ENCODE measurements around the gene INS.
"Not testable (repeated sequence)": the region's sequence is repeated elsewhere in the genome, so short reads cannot be mapped to it uniquely, and the experiment has no call there.

The INS gene

DNA sequence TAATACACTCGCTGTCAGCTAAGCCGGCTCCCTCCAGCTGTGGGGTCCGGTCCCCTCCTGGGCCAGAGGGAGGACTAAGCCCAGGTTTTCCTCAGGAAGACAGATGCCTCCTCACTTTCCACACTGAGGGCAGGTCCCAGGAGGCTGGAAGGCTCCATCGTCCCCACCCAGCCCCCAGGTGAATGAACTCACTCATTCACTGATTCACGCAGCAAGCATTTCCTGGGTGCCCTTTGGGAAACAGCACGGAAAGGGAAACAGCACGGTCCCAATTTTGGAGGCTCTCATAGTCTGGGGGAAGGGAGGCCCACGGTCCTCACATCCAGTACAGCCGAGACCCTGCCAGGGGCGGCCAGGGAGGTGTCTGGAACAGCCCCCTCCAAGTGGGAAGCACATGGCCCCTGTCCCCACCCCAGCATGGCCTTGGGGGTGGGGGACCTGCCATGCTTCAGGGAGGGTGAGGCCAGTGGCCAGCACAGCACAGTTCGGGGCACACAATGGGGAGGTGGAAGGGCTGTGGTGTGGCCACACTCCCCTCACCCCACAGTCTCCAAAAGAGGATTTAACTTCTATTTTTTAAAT, 19.9 kb upstream of the INS start:
- DNase-seq = no peak

DNA sequence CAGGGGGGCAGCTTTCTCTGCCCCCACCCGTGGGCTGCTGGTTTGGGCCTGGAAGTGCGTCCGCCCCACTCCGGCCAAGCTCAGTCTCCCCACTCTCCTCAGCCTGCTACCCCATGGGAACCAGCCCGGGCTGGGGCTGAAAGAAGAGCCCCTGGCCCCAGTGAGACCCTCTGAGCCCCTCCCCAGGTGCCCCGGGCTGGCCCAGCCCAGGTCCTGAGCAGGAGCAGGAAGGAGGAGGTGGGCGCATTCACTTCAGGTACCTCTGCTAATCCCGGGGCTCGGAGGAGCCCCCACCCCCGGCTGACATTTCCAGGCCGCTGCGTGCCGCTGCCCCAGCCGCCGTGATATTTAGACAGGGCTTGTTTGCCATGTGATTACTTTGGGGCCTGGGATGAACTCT, 19.3 kb upstream of the INS start:
- DNase-seq = no peak

DNA sequence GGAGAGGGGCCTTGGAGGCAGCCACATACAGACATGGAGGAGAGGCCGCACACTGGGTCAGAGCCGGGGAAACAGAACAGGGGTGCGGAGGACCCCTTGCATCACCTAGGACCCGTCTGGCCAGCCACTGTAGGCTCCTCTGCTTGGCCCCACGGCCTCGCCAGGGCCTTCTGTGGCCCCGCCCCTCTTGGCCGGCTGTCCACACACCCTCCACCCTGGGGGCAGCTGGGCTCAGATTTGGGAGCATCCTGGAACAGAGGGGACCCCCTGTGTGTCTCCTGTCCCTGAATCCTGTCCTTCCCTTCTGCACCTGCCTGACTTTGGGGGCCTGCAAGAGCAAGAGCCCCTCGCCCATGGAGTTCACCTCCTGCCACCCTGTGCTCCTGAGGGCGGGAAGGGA, 18.5 kb upstream of the INS start:
- DNase-seq = no peak

DNA sequence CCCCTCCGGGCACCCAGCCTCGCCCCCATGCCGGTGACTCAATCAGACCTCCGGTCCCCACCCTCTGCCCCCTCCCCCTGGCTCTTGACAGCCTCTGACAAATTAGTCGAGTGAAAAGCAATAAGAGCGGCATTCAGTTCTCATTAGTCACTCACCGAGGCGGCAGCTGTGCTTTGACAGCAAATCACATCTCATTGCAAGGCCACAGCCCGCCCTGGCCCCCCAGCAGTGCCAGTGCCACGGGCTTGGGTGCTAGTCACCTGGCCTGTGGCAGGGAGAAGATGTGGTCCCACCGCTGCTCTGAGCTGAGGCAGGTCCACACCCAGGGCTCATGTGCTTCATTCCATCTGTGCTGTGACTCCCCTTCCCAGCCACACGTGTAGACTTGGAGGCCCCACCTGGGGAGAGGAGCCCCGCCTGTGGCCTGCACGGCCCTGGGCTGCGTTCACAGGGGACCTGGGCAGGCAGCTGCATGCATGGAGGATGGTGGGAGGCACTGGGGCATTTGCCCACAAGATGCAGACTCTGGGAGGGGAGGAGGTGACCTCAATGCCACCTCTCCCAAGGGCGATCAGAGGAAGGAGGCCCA, 18.0 kb upstream of the INS start:
- no peak for DNase-seq

DNA sequence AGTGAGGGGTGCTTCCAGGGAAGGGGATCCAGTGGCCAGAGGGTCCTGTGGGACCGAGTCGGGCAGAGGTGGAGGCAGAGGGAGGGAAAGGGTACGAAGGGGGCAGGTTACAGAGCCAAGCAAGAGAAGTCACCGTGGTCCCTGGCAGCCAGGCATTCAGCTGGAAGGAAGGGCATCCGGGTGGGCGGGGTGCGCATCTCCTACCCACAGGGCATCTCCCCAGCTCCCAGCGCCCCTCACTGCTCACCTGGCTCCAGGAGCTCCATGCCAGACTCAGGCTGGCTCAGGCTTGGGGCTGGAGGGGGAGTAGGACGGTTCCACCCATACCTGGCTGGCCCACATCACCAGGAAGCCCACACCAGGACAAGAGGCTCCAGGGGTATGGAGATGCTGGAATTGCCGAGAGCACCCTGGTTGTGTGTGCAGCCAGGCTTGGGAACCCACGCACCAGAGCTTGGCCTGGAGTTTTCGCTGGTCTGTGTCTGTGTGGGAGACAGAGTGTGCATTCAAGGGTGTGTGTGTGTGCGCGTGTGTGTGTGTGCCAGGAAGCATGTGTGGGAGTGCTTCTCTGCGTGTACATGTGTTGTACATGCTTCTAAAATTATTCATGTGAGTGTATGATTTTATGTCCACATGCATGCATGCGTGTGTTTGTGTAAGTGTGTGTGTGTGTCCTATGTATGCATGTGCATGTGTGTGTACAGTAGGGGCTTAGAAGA, 17.2 kb upstream of the INS start:
- not testable (repeated sequence) for DNase-seq

DNA sequence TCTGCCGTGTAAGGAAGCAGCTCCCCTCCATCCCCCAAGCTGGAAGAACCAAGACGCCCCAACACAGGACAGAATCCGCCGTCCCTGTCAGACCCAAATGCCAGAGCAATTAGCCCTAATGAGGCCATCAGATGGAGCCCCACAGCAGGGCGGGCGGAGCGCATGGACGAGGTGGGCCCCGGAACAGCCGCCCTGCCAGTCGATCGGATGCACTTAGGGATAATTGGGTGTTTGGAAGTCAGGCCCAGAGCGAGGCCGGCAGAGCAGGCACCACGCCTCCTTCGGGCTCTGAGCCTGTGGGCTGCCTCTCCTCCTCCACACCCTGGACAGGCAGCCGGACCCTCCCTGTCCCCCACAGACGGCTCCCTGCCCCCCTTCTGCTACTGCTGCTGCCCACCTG, 16.1 kb upstream of the INS start:
- no peak for DNase-seq

DNA sequence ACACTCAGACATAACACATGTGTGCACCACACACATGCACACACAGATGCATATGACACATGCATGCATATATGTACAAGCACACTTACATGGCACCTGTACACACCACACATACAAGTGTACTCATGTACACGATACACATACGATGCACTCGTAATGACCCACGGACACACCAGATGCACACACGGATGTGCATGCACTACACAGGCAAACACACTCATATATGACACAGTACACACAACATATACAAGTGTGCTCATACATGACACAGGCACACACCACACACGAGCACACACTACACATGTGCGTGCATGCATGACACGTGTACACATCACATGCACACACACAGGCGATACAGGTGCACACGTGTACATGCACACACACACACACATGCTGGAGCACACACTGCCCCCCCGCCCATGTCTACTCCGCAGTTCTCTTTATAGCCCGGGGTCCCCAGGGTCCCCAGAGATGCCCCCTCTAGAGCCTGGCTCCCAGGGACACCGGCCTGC, 15.4 kb upstream of the INS start:
- DNase-seq = no peak

DNA sequence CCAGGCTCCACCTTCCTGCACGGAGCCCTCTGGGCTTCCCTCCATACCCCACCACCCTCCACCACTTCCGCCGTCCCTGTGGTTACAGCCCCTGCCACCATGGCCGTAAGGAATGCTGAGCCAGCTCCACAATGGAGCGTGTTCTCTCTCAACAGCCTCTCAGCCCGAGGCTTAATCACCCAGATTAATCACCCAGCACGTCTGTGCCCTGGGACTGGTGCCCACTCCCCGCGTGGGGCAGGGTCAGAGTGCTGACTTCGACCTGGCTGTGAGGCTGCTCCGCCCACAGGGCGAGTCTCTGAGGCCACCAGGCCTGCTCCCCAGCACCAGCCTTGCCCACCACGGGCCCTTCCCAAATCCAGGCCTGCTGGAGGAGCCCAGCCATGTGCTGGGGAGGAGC, 14.7 kb upstream of the INS start:
- no peak for DNase-seq

DNA sequence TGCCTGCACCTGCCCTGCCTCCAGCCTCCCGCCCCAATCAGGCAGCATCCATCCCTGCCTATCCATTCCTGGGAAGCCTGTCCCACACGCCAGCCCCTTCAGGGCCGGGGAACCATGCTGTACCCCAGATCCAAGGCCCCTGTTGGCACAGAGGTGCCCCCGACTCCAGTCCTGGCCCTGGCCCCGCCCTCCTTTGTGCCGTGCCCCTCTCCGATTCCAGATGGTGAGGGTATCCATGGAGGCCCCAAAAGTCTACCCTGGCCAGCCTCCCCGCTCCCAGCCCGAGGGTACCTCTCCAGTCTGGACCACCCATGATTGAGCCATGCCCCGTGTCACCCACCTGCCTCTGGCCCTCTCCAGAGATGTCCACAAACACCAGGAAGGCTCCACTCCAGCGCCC, 13.4 kb upstream of the INS start:
- DNase-seq = no peak

DNA sequence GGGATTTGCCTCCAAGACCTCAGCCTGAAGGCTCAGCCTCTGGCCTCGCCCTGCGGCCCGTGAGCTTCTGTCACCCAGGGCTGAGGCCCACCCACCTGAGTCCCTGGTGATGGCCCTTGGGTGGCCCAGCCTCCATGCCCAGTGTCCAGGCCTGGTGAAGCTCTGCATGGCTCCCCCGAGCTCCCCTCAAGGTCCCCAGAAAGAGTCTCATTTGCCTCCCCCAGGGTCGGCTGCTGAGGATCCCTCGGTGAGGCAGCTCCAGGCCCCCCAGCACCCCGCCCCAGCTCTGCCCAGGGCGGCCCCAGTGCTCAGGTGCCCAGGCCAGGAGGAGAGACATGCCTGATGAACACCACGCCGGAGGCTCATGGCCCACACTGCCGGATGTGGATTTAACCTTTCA, 12.8 kb upstream of the INS start:
- no peak for DNase-seq

DNA sequence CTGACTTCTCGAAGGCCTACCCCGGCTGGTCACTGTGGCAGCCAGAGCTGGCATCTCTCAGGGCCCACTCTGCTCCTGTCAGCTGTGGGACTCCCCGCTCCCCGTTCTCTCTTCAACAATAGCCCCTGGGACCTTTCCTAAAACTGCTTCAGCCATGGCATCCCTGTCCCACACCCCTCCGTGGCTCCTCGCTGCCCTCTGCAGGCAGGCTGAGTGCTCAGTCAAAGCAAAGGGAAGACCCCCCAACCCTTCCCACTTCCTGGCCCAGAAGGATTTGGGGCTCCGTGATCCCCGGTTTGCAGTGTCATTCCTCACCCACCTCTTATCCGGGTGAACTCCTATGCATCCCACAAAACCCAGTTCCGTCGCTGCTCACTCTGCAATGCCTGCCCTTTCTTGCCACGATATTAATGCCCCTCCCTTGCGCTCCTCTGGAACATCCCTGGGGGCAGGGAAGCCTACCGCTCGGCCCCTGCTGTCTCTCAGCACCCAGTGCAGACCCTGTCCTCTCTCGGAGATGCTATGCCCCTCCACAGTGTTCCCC, 12.2 kb upstream of the INS start:
- DNase-seq = peak; percentile 41

DNA sequence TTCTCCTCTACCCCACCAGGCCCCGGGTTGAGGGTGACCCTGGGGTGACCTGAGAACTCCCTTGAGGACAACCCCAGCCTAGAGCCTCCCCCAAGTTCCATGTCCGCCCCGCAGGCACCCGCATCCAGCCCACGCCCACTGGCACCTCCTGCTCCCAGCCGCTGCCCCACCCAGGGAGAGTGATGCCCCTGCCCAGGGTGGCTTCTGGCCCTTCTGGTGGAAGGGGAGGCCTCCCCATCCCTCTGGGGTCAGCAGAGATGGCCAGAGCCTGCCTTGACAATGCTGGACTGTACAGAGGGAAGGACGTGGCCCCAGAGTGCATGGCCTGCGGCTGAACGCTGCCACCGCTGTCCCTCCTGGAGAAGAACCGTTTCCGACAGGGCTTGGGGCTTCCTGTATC, 11.7 kb upstream of the INS start:
- DNase-seq = no peak

DNA sequence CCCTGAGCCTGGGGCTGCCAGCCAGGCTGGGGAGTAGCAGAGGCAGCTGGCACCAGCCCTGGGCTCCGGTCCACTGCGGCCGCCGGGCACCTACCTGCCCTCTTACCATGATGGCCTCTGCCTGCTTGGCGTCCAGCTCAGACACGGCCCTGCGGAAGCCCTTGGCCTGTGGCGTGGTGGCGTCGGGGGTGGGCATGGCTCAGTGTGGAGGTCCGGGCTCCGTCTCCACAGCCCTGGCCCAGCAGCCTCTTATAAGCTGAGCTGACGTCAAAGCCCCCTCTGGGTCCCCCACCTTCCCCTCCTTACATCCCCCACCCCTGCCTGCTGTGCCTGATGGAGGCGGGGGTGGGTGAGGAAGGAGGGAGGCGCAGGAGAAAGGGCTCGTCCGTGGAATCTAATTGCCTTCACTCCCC, 10.6 kb upstream of the INS start, which contains the start of gene TH:
TSS of gene TH (minus strand) at position 225 of the 413 bp plus-strand sequence. CDS start at position 196, 29 bp downstream.
- no peak for DNase-seq

DNA sequence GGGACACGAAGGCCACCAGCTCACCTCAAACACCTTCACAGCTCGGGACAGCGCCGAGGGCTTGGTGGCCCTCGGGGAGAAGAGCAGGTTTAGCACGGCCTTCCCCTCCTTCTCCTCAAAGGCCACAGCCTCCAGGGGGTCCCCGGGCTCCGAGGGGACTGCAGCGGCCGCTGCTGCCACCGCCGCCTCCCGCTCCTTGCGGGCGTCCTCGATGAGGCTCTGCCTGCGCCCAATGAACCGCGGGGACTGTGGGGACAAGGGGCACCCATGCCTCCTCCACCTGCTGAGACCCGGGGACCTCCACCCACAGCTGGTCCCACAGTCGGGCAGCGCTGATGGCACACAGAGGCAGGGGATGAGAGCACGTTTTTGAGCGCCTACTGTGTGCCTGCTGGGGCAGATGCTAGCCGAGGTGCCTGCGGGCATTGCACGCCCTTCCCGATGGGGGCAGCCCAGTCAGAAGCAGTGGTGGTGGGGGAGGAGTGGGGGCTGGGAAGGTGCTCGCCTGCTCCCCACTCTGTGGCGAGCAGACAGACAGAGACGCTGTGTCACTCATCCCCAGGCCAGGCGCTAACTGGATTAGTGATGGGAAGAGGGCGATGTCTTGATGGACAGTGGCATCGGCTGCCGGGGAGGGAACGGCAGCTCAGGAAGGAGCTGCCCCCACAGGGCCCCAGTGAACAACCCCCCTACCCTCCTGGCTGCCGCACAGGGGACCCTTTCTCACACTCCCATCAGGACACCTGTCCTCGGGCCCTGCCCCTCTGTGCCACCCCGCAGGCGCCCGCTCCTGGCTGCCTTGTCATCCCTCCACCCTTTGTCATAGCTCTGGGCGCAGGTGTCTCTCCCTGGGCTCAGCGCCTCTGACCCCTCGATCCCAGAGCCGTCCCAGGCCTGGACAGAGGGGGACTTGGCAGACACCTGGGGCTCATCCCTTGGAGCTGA, 8.9 kb upstream of the INS start:
- DNase-seq = no peak

DNA sequence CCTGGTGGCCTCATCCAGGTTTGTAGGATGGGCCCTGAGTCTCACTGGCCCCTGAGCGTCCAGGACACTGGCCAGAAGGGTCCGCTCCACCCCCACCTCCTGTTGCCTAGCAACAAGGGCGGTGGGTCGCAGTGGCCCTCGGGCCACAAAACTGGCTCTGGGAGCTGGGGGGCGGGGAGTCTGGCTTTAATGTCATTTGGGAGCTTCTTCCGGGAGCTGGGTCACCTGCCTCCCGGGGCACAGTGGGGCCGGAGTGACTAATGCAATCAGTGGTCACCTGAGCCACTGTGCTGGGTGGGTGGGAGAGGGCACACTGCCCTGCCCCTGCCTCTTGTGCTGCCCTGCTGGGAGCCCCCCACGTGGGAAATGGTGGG, 8.0 kb upstream of the INS start:
- DNase-seq = no peak

DNA sequence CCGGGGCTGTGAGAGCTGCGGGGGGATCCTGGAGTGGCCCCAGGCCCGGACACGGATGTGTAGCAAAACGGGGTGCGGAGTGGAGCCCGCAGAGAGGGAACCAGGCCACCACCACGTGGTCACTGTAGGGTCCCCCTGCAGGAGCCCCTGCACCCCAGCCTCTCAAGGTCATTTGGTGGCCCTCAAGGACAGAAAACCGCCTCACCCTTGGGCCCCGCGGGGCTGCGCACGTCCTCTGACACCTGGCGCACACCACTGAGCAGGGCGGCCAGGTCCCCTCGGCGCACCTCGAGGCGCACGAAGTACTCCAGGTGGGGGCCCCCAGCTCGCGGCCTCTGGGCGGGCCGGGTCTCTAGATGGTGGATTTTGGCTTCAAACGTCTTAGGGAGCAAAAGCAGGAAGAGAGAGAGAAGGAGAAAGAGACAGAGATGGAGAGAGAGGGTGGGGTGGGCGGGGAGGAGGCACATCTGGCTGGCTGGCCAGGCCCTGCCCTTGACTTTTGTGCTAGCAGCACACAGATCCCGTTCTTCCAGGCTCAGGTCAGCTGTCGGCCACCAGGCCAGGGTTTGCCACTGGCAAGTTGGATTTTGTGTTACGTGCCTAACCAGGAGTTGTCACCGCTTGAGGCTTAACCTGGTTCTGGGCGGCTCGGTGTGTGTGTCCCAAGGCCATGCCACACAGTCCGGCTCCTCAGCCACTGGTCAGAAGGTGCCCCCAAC, 7.4 kb upstream of the INS start:
- no peak for DNase-seq

DNA sequence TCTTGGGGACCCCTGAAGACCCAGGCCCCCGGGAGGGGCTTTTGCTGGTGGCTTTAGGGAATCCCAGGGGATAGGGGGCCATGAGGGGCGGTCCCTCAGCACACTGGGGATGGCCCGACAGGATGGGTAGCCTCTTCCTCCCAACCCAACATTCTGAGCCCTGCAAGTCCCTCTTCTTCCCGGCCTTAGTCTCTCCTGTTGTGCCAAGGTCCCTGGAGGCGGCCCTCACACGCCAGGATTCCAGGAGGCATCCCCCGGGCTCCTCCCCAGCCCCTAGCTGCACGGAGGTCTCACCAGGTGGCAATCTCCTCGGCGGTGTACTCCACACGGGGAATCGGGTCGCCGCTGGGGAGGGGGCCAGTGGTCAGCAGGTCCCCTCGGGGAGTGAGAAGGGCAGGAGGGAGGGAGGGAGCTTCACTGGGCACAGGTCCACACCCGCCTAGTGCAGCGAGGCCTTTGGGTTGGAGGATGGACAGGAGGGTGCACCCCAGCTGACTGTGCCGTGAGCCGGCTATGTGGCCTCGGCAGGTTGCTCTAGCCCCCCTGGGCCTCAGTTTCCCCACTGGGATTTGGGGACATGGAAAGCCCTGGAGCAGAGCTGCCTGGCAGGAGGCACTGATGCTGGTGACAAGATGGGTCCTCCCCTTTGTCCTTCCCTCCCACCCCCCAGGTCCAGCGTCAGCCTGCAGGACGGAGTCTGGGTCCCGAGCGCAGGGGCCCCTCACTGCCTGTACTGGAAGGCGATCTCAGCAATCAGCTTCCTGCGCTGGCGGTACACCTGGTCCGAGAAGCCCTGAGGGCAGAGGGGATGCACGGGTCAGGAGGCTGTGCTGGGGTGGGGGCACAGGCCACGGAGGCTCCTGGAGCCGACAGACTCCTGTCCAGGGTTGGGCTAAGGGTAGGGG, 6.4 kb upstream of the INS start:
- DNase-seq = no peak

DNA sequence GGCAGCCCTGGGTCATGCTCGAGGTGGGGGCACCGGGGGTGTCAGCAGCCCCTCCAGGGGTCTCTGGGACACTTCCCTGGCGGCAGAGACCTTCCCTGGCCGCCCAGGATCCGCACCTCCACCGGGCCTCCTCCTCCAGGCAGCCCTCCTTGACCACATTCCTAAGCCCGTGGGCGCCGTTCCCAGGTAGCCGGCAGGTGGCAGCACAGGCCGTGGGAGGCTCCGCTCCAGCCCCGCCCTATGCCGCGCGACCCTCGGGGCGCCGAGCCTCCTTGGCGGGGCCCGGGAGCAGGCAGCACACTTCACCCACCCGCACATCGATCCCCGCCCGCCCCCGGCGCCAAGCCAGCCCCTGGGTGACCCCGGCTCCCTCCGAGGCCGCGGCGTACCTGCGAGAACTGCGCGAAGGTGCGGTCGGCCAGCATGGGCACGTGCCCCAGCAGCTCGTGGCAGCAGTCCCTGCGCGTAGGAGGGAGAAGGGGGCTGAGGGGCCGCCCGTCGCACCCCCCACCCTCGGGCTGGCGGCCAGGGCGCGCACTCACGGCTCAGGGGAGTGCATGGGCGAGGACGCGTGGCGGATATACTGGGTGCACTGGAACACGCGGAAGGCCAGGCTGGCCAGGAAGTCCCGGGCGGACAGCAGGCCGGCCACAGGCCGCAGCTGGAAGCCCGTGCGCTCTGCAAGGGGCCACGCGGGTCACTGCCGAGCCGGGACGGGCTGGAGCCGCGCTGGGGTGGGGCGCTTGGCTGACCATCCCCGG, 5.3 kb upstream of the INS start:
- peak; percentile 43 for DNase-seq

DNA sequence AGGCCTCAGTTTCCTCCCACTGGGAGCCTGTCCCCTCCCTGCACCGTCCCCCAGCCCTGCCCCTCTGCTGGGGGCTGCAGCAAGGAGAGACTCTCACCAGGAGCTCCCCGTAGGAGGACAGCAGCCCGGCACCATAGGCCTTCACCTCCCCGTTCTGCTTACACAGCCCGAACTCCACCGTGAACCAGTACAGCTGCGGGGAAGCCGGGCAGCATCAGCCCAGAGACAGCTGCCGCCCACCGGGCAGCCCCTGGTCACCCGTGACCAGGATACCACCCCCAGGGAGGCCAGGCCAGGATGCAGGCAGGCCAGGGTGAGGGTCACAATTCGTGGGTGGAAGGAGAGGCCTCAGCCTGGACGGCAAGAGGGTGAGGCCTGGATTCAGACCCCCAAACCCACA, 4.6 kb upstream of the INS start:
- DNase-seq = no peak

DNA sequence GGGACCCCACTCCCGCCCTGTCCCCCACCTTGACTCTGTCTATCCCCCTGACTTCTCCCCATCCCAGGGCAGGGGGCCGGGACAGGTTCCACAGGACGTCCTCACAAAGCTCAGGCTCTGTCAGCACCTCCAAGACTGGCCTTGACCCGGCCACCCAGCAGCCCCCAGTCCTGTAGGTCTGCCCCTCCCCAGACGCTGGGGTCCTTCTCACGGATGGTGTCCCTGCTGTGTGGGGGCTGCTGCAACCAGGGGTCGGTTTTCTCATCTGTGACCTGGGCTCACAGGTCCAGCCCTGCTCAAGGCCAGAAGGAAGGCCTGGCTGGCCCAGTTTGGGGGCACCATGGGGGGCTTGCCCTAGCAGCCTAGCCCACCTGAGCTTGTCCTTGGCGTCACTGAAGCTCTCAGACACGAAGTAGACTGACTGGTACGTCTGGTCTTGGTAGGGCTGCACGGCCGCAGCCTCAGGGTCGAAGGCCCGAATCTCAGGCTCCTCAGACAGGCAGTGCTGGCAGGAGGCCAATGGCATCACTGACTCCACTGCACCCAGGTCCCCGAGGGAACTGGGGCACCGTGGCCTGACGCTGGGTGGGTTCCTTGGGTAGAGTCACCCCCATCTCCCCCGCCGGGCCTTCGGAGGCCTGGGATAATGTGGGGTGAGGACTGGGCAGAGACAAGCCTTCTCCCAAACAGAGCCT, 4.0 kb upstream of the INS start:
- DNase-seq = no peak
